Fibroblast of skin of abdomen (primary cell): ENCODE results near the gene NFRKB.
"Not testable (repeated sequence)": the region's sequence is repeated elsewhere in the genome, so short reads cannot be mapped to it uniquely, and the experiment has no call there.

ENCODE experiments used
- DNase-seq: peaks from one replicate; pipeline ENCODE4 v3.0.0-alpha.2; 2013

NFRKB gene

DNA sequence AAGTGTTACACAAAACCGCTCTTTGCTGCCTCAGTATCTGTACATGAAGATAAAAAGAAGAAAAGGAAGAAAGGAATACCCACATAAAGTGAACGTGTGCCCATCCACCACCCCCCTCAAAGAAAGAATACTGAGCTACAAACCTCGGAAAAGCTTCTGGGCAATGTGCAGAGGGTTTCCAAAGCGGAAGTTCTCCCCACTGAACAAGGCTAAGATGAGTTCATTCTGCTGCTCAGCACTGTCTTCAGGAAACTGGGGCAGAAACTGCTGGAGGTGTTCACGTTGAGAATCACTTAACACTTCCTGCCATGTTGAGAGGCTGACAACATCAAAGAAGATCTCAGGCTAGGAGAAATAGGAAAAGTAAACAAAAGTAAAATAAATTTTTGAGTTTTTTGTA is 6.9 kb downstream of the NFRKB start:
- no peak for DNase-seq

DNA sequence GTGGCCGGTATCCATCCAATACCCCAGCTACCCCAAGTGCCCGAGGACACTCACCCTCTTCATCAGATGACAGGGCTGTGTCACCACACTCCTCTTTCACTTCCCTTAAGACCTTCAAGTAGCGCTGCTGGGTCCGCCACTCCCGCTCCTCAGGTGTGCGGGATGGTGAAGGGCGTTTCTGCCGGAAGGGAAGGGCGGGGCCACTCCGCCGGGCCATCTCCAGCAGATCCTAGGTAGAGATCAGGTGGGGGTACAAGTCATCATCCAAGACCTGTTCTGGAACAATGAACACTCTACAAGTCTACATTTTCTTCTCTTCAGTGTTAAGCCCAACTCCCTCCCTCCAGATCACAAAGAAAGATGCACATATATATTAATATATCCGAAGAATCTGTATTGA is 10.0 kb downstream of the NFRKB start:
- DNase-seq: no peak

DNA sequence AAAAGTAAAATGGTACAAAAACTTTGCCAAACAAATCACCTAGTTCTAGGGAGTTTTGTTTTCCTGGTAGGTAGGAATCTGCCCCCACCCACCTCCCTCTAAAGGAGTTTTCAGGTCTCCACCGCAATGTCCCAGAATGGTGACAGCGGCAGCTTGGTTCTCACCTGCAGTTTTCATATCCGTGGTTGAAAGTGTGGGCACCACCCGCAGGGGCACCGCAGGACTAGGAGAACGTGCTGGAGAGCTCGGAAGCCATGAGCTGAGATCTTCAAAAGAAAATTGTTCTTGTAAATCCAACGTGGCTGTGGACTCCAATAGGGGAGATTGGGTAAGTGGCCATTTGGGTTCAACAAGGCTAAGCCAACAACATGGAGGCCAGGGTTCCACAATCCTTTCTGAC is 10.8 kb downstream of the NFRKB start:
- DNase-seq: no peak

DNA sequence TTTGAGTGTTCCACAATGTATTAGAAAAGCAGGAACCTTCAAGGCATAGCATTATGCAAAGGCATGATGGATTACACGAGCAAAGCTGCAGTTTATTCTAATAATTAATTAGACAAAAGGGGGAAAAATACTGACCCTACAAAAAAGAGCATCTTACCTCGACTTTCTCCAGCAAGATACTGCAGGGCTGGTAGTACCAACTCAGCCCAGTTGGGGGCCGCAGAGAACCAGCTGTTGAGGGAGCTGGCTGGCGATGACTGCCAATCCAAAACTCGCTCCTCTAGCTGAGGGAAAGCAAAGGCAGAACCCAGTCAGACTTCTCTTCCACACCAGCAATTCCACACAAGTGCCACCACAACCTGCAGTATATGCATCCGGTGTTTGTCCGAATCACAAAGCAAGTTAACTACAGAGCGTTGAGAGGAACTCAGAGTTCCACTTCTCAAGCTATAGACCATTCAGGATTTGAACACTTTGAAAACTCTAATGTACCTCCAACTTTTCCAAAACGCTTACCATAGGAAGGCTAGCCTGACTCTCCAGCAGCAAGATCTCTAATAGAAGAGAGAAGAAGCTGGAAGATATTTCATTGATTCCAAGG is 13.7 kb downstream of the NFRKB start:
- peak; percentile 8 for DNase-seq

DNA sequence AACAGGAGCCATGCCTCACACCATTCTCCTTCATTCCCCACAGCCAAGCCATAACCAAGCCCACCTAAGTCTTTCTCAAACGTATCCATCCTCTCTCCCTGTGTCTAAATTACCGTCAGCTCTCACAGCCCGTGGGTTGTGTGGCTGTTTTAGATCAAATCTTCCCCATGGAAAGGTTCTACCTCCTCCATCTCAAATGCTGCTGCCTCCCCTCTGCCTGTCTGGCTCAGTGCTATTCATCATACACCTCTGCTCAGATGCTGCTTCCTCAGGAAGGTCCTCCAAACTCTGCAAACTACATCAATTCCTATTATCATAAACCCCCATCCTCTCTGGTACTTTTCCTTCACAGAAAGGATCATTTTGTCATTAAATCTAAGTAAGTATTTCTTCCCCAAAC is 15.1 kb downstream of the NFRKB start:
- DNase-seq: no peak

DNA sequence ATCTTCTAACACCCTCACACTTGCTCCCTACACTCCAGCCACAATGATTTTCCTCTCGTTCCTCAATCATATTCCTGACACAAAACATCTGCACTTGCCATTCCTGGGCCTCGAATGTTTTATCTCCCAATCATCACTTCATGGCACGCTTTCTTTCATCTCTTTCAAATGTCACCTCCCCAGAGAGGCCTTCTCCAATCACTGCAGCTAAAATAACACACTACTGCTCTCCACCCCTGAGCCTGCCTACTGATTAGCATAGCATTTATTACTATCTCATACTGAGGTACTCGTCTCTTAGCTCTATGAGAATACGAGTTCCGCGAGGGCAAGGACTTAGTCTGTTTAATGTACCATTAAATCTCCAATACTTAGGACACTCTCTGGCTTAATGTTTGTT is 23.5 kb downstream of the NFRKB start:
- DNase-seq: no peak

DNA sequence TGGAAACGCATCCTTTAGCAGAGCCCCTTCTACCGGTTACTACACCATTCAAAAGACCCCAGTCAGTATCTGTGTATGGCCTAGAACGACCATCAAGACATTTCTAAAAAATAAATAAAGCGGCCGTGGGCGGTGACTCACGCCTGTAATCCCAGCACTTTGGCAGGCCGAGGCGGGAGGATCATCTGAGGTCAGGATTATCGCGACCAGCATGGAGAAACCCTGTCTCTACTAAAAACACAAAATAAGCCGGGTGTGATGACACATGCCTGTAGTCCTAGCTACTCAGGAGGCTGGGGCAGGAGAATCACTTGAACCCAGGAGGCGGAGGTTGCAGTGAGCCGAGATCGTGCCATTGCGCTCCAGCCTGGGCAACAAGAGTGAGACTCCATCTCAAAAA is 26.8 kb downstream of the NFRKB start:
- not testable (repeated sequence) for DNase-seq

DNA sequence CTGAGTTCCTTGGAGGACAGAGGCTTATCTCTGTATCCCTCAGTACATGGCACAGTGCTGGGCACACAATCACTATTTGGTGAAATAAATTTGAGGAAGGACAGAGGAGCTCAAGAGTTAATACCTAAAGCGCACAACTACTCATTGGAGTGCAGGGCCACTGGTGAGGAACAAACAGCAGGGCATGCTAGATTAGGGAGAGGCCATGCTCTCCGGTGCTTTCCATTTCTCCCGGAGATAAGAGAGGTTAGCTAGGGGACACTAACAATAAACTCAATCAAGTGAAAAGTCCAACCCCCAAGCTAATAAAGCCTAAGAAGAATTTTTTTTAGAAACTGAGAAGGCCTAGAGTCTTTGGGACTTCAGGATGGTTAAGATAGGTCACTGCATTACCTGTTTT is 29.1 kb downstream of the NFRKB start:
- DNase-seq: no peak

DNA sequence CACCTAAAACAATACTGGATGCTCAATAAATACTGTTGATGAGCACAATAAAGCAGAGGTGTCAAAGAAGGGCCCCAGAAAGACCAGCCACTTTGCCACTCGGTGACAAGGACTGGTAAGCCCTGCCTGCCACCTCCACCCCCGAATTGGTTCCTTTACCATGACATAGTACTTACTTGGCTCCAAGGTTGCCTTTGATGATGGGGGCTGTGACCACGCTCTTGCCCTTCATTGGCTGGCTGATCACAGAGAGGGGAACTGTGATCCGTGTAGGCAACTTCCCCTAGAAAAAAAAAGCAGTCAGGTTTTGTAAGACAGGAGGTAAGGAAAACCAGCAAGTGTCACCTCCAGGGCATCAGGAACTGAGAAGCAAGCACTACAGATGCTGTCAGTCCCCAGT is 29.7 kb downstream of the NFRKB start:
- DNase-seq: no peak

DNA sequence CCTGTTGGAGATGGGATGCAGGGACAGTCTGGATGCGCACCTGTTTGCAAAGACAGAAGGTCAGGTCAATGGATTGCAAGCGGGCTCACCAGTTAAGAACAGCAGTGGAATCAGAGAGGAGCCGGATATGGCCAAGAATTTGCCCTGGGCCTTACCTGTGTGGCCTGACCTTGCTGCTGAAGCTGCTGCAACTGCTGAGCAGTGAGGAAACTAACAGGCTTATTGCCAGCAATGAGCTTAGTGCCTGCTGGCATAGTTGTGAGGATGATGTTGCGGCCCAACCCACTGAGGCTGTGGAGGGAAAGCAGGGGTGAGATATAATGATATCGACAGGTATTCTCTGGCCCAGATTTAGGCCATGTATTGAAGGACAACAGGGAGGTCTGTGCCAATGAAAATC is 30.6 kb downstream of the NFRKB start:
- DNase-seq: no peak

DNA sequence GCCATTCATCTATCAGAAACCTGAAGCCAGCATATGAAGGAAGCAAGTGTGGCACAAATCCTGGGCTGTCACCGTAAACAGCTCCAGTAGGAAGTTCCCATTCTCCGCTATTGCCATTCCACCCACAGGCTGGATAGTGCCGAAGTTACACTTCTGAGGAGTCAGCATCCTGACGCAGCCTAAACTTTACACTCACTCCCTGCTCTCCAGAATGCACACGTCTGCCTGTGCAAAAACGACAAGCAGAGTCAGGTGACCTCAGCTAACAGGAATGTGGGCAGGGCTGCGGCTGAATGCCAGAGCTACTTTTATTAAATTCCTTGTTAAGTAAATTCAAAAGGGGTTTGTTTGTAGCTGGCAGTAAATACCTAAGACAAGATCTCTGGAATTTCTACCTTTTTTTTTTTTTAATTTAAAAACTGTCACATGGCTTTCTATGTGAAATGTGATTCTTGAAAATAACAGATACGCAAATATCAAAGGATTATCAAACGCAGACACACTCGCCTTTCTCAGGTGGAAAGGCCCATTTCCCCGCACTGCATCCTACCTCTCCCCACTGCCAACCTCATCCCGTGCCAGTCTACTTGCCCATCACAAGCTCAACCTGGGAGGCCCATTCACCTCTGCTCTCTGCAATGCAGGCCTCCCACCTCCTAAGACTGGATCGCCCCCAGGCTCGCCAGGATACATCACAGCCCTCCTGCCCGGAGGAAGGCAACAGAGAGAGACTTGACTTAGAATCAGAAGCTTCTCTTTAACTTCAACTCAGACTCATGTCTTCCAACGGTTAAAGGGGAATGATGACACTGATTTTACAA is 33.5 kb downstream of the NFRKB start:
- peak; percentile 95 for DNase-seq

DNA sequence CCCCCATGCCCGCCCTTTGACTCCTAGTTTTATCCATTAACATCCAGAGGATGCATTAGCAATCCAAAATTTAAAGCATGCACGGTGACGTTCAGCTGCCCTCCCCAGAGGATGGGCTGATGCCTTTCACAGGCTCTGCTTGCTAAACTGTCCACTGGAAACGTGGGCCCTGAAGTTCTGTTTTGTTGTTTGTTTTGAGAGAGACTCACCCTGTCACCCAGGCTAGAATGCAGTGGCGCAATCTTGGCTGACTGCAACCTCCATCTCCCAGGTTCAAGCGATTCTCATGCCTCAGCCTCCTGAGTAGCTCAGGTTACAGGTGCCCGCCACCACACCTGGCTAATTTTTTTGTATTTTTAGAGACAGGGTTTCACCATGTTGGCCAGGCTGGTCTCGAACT is 39.3 kb downstream of the NFRKB start:
- no peak for DNase-seq

DNA sequence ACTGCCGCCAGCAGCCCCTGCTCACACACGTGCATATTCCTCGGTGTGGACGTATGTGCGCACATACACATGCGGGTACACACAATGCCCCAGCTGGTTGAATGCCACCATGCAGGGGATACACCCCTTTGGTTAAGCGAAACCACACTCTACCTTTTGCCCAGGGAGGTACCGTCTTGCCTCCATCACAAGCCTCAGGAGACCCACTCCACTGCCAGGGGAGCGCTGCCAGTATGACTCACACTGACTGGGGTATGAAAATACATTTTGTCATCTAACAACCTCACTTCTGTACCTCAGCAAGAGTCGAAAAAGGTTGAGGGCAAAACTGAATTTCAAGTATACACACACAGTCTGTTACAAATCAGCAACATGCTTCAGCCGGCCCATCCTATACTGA is 40.3 kb downstream of the NFRKB start:
- no peak for DNase-seq

DNA sequence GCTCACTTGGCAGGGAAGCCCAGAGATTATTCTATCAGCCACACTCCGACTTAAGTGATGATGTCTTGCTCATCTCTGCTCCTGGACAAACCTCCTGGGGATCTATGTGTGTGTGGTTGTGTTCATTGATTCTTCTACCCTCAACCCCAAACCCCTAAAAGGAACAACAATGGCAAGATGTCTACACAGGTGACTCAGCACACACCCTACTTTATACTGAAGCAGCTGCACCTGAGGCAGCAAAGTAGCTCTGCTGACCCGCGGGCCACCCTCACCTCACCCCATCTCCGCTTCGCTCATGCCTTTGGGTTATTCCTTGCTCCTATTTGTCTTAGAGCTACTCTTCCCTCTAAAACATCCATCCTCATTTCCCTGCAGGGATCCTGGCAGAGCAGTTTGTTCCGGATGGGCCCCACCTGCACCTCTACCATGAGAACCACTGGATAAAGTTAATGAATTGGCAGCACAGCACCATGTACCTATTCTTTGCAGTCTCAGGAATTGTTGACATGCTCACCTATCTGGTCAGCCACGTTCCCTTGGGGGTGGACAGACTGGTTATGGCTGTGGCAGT is 41.1 kb downstream of the NFRKB start:
- no peak for DNase-seq

DNA sequence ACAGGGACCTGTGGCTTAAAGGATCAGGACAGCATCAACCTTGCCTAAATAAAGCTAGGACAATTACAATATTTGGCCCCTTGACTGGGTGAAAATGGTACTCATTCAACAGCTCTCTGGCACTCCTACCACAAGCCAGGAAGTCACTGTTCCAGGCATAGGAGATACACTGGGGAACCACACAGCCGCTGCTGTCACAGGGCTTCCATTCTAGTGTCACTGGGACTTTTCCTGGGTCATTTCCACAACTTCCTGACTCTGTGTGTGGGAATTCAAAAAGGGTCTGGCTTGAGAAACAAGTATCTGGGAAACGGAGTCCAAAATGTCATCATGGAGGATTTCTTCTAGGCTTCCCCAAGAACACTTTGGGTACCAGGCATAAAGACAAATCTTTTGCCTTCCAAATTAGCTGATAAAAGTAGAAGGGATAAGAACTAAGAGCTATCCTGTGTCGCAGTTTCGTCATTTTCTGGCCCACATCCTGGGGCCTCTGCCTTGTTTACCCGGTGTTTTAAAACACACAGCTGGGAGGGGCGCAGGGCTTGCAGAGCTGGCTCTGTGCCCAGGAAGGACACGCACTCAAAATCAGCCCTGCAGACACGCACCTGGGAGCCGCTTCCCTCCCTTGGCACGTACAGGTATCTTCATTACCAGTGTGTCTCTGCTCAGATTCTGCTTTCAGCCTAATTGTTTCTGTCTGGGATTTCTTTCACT is 41.7 kb downstream of the NFRKB start:
- no peak for DNase-seq

DNA sequence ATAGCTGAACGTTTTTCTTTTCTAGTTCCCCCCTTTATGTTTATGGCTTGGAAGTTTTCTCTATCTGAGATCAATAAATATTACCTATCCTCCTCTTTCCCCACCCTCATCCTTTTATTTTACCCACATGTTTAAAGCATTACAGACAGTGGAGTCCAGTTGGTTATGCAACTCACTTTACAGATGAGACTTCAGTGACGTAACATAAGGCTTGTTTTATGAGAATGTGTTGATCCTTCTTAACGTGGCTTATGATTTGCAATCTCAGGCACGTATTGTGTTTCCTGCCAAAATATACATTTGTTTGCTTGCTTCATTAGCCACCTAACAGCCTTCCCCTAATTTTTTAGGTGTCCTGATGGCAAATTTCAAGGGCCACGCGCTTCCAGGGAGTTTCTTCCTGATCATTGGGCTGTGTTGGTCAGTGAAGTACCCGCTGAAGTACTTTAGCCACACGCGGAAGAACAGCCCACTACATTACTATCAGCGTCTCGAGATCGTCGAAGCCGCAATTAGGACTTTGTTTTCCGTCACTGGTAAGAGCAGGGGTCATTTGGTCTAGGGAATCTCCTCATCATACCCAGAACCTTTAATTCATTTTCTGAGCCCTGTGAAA is 43.1 kb downstream of the NFRKB start:
- DNase-seq: no peak

DNA sequence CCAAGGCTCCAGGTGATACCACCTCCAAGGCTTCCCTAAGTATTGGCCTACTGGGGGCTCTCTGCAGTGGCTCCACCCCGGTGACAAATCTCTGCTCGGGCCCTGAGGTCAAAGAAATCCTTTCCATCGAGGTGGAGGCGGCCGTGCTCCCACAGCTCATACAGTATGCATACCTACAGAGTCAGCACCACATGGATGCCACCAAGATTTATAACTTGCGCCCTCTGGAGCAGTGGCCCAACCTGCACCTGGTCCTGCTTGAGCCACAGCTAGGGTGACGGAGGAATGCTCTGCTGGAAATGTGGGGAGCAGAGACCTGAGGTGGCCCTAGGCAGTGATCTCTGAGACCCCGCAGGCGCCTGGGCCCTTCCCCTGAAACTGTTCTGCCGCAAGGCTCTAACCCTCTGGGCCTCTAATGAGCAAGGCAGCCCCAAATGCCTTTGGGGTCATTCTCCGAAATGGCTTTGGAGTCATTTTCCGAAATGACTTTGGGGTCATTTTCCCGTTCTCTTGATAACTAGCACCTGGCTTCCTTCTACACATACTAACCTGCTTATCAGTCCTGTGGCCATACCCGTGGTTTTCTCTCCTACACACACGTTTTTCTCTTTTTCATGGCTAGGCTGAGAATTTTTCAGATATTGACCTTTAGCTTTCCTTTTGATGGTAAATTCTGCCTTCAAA is 45.8 kb downstream of the NFRKB start:
- no peak for DNase-seq

DNA sequence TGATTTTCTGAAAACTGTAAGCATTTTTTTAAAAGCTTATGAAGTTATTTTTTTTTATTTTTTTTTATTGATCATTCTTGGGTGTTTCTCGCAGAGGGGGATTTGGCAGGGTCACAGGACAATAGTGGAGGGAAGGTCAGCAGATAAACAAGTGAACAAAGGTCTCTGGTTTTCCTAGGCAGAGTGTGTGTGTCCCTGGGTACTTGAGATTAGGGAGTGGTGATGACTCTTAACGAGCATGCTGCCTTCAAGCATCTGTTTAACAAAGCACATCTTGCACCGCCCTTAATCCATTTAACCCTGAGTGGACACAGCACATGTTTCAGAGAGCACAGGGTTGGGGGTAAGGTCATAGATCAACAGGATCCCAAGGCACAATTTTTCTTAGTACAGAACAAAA is 48.0 kb downstream of the NFRKB start:
- not testable (repeated sequence) for DNase-seq

DNA sequence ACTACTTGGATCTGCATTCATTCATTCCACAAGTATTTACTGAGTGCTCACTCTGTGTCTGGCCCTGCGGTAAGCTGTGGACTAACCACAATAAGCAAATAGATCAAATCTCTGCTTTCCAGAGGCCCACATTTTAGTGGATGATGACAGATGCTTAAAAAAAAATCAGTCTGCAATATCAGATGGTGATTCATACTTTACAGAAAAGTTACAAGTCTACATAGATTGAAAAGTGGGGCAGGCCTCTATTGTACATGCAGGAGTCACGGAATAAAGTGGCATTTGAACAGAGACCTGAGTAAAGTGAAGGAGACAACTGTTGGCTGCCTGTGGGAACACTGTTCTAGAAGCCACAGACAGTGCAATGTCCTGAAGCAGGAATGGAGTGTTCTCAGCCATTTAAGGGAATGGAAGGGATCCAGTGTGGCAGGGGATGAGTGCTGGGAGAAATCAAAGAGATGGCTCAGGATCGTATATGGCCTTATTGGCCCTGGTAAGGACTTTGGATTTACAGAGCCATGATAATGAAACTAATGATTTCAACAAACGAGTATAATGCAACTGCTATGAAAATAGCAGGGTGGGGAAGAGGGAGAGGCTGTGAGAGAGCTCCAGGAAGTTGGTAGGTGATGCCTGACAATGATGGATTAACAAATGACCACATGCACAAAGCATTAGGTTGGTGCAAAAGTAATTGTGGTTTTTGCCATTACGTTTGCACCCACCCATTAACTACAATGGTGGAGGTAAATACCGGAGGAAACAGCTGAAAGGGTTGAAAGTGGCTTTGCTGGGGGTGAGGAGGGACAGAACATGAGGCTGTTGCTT is 48.7 kb downstream of the NFRKB start:
- peak; percentile 97 for DNase-seq
